GM19452 (cell line): ENCODE data around the gene OLA1.

ENCODE experiments used
- ATAC-seq: cut with Tn5 transposase; IDR thresholded peaks from one replicate; pipeline ENCODE4 v1.9.1; 2021; ENCODE audit not compliant: unreplicated experiment

OLA1 gene

GRCh38 chr2:174122185-174122584 lies 126.1 kb downstream of the OLA1 start:
- no peak for ATAC-seq

DNA sequence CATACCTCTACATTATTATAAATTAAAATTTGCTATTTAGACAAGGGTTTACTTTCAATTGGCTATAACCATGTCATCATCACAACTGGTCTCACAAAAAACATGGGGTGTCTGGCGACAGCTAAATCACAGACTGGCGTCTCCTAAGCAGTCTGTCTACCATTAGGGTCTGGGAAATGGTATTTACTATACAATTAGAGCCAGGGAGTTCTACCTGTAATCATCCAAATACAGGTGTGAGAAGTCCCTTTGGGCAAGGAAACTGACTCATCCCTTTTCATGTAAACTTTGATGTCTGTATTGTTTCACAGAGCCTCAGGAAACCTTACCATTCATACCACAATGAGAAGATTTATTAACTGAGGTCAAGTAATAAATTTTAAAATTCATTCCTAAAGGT lies 126.7 kb downstream of the OLA1 start:
- ATAC-seq = no peak

DNA sequence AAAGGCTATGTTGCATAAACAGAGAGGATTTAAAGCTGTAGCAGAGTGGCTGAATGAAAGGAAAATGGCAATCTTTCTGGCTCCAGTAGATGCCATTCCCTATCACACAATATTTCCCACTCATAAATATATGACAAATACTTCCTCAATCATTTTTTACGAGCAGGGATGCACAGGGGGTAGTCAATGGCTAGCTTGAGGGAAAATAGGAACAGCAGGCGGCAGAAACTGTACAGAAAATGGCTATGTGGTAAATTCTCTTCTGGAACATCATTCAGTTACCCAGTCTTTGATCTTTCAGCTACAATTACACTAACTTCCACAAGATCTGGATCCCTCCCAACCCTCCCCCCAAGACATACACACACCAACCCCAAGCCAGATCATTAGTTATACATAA lies 127.2 kb downstream of the OLA1 start:
- ATAC-seq = no peak

DNA sequence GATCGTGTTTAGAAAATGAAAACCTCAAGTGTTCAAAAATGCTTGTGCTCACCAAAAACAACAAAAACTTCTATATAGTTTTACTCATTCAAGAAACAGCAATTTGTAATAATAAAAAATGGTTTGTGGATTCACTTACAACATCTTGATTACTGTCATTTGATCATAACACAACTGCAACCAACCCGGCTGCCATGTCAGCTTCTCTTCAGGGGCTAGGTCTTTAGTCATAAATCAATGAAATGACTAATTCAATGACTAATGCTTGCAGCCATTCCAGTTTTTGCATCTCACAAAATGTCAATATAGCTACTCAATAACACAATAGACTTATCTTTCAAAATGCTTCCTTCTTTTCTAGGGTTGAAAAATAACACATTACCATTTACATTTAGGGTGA lies 128.0 kb downstream of the OLA1 start:
- ATAC-seq = no peak

GRCh38 chr2:174117951-174118930 lies 130.1 kb downstream of the OLA1 start:
- no peak for ATAC-seq

DNA sequence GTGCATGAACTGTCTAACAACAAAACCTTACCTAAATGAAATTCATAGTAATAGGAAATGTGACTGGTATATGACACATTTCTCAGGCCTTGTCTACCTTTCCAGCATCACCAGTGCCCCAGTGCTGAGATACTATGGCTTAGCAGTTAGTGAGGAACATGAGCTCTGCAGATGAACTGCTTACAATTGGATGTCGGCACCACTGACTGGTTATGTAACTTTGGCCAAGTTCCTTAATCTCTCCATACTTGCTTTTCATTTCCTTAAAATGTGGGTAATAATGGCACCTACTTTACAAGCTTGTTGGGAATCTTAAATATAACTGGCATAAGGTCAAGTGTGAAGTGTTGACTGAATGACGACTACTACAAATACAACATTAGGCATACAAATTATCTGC lies 136.3 kb downstream of the OLA1 start:
- no peak for ATAC-seq

DNA sequence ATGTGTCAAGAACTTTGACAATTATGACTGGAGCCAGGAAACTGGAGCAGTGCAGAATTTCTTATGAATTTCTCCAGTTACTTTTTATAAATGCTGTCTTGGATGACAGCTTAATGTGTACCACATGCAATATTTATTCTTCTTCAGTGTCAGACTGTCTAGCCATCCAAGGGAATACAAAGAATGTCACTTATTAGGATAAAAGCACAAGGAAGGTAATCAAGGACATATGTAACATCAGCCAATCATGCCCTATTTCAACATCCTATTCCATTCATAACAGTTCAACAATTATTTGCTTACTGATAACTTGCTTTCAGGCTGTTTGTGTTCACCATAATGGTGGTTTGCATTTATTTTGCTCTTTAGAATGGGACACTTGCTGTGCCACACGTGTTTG lies 139.8 kb downstream of the OLA1 start:
- no peak for ATAC-seq

- ATAC-seq = no peak
Measured at GRCh38 chr2:174106736-174107135, 141.6 kb downstream of the OLA1 start.

GRCh38 chr2:174094542-174094941 lies 153.8 kb downstream of the OLA1 start:
- ATAC-seq = no peak

GRCh38 chr2:174090476-174090875 lies 157.9 kb downstream of the OLA1 start:
- no peak for ATAC-seq

DNA sequence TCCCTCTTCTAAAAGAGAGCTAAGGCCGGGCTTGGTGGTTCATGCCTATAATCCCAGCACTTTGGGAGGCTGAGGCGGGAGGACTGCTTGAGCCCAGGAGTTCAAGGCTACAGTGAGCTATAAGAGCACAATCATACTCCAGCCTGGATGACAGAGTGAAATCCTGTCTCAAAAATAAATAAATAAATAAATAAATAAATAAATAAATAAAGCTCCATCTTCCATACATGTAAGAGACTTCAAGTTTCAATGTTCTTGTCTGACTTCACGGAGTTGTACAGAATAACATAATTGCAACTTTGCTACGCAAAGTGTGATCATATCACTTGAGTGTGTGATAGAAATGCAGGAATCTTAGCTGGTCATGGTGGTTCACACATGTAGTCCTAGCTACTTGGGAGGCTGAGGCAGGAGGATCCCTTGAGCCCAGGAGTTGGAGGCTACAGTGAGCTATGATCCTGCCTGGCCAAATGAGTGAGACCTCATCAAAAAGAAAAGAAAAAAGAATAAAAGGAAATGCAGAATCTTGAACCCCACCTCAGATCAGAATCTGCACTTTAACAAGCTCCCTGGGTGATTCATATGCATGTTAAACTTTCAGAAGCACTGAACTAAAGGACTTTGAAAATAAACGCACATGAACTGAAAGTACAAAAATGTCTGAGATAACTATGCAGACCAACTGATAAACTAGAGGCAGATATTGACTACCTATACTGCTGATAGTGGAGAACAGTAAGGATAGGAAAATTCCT lies 159.4 kb downstream of the OLA1 start:
- no peak for ATAC-seq

- no peak for ATAC-seq
Measured at GRCh38 chr2:174086708-174087107, 161.6 kb downstream of the OLA1 start.

DNA sequence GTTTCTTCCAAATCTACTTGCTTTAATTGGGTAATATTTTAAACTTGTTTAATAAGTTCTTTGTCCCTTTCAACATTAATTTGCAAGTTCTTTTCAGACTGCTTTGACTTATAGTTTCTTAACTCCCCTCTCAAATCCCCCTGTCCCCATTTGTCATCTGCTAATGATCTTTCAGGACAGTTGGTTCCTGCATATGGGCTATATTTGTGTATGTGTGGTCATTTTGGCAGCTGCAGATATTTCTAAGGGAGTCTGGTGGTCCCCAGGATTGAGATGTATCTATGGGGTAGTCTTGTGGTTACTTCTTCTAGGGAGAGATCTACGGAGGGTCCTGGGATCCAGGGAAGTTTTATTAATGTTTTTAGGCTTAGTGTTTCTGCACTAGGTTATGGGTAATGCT lies 162.6 kb downstream of the OLA1 start:
- no peak for ATAC-seq

- ATAC-seq = no peak
Measured at GRCh38 chr2:174083843-174084458, 164.4 kb downstream of the OLA1 start.

DNA sequence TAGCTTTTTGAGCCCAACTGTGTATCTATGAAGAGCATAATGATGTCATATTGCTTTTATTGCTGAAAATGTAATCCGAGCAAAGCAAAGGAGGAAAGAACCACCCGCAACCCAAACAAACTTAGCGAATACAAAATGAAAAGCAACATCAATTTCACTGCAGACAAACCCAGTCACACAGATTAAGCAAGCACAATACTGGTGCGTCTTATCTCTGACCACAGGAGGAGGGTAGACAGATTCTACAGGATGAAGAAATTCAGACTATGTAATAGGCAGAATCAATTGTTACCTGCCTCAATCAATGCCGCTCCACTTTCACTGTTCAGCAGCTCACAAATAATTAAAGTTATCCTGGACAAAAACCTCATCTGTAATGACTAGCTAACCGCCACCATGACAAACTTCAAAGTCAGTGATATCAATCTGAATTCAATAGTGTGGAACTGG lies 167.6 kb downstream of the OLA1 start:
- ATAC-seq = no peak

DNA sequence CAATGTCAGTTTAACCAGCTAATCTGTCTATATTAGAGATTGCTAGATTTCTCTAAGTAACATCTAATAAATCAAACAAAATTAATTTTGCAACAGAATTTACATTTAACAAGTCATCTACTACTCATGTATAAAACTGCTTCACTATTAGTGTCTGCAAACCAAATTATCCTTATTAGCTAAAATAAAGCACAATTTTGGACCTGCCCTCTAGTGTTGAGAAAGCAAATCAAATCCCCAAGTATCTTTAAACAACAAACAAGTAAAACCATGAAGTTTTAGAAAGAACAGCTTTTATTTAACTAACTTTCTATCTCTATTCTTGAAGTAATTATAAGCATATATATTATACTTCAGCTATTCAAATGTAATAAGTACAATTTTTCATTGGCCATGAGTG lies 170.1 kb downstream of the OLA1 start:
- no peak for ATAC-seq

DNA sequence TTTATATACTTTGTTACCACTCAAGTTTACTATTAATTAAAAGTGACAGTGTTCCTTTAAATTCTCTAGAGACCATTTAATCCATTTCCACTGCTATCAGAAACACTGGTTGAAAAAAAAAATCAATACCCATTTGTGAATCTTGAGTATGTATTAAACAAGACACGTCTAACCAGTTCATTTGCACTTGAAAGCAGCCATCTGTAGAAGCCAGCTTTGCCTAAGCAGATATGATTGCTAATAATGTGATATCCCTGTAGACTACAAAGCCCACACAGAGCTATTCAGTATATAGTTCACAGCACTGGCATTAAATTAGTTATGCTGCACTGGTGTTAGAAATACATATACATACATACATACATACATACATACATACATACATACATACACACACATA lies 171.4 kb downstream of the OLA1 start:
- no peak for ATAC-seq

GRCh38 chr2:174076040-174076439 lies 172.3 kb downstream of the OLA1 start:
- ATAC-seq = no peak

GRCh38 chr2:174074831-174075230 lies 173.5 kb downstream of the OLA1 start:
- no peak for ATAC-seq

- no peak for ATAC-seq
Measured at GRCh38 chr2:174072857-174073256, 175.5 kb downstream of the OLA1 start.

- ATAC-seq = no peak
Measured at GRCh38 chr2:174072069-174072468, 176.3 kb downstream of the OLA1 start.

GRCh38 chr2:174071321-174071720 lies 177.0 kb downstream of the OLA1 start:
- ATAC-seq = no peak
